GM23338 (cell line): ENCODE measurements around the gene MT1B. TPM values are rescaled to one million over a fixed set of nuclear protein-coding genes. Genes with fewer than 3 reads are reported as not detected.

ENCODE experiments used
- ATAC-seq: fragments of 200-7000 bp; cut with Tn5 transposase; 3 replicates; pipeline ENCODE4 v1.9.1; 2020
- DNase-seq: peaks from one replicate; pipeline ENCODE4 v3.0.0-alpha.2; 2015; ENCODE audit warnings: low spot score
- H2AFZ ChIP-seq: fragments of 200-600 bp; sonication (generic); 2 replicates; pipeline ENCODE4 v1.8.0; 2016; ENCODE audit warnings: antibody characterized with exemption, mild to moderate bottlenecking, moderate library complexity
- H3F3A ChIP-seq: fragments of 200-600 bp; sonication (generic); replicated peaks from 2 replicates; pipeline ENCODE4 v1.8.0; 2017; ENCODE audit warnings: antibody characterized with exemption, mixed run types, low read depth
- H3K27ac ChIP-seq: fragments of 200-600 bp; sonication (generic); 2 replicates; pipeline ENCODE4 v1.6.1; 2016; ENCODE audit warnings: low read depth
- H3K27me3 ChIP-seq: fragments of 200-600 bp; sonication (generic); 2 replicates; pipeline ENCODE4 v1.8.0; 2016; ENCODE audit warnings: mild to moderate bottlenecking, mixed run types, moderate library complexity; ENCODE audit not compliant: insufficient read depth
- H3K36me3 ChIP-seq: fragments of 200-600 bp; sonication (generic); 2 replicates; pipeline ENCODE4 v1.8.0; 2016; ENCODE audit warnings: mild to moderate bottlenecking; ENCODE audit not compliant: insufficient read depth
- H3K4me1 ChIP-seq: fragments of 200-600 bp; sonication (generic); 2 replicates; pipeline ENCODE4 v1.8.0; 2016; ENCODE audit warnings: mild to moderate bottlenecking, moderate library complexity; ENCODE audit not compliant: insufficient read depth
- H3K4me2 ChIP-seq: fragments of 200-600 bp; sonication (generic); 2 replicates; pipeline ENCODE4 v1.7.1; 2017; ENCODE audit warnings: mixed run types
- H3K4me3 ChIP-seq: fragments of 200-600 bp; sonication (generic); 2 replicates; pipeline ENCODE4 v1.6.1; 2016; ENCODE audit warnings: mixed run types
- H3K79me2 ChIP-seq: fragments of 200-600 bp; sonication (generic); replicated peaks from 2 replicates; pipeline ENCODE4 v1.8.0; 2017; ENCODE audit warnings: mild to moderate bottlenecking; ENCODE audit not compliant: insufficient read depth
- H3K9me2 ChIP-seq: fragments of 200-600 bp; sonication (generic); 2 replicates; pipeline ENCODE4 v1.8.0; 2017; ENCODE audit not compliant: insufficient read depth
- H4K20me1 ChIP-seq: fragments of 200-600 bp; sonication (generic); replicated peaks from 2 replicates; pipeline ENCODE4 v1.8.0; 2017; ENCODE audit warnings: mild to moderate bottlenecking; ENCODE audit not compliant: insufficient read depth
- H3K27ac Mint-ChIP-seq: 2 replicates; pipeline ENCODE4 v1.8.0; 2020; ENCODE audit warnings: inconsistent platforms, mild to moderate bottlenecking, moderate library complexity, mixed read lengths
- H3K27me3 Mint-ChIP-seq: 3 replicates; pipeline ENCODE4 v1.8.0; 2022; ENCODE audit warnings: low read depth, mild to moderate bottlenecking, moderate library complexity, mixed read lengths, inconsistent platforms; ENCODE audit not compliant: insufficient read depth, poor library complexity
- H3K36me3 Mint-ChIP-seq: 3 replicates; pipeline ENCODE4 v1.8.0; 2021; ENCODE audit warnings: low read depth, mild to moderate bottlenecking, inconsistent platforms, moderate library complexity, mixed read lengths
- H3K4me1 Mint-ChIP-seq: 3 replicates; pipeline ENCODE4 v1.8.0; 2020; ENCODE audit warnings: mild to moderate bottlenecking, inconsistent platforms, mixed read lengths
- H3K4me3 Mint-ChIP-seq: 3 replicates; pipeline ENCODE4 v1.8.0; 2021; ENCODE audit warnings: moderate library complexity, mild to moderate bottlenecking, inconsistent platforms, mixed read lengths
- H3K9me3 Mint-ChIP-seq: 3 replicates; pipeline ENCODE4 v1.8.0; 2020; ENCODE audit warnings: moderate library complexity, mild to moderate bottlenecking, inconsistent platforms, mixed read lengths
- CREB1 ChIP-seq: fragments of 250-450 bp; sonication (Bioruptor Pico); IDR thresholded peaks from 2 replicates; pipeline ENCODE4 v1.5.0; 2020; ENCODE audit warnings: low read depth, mild to moderate bottlenecking, moderate library complexity
- CTCF ChIP-seq, 2 experiments: fragments of 200-600 bp in 1 of 2; sonication (generic) in 1 of 2; conservative IDR thresholded peaks; 2 replicates each; pipeline versions ENCODE4 v1.5.1 to v1.6.1; 2016 to 2017; ENCODE audit warnings: antibody characterized with exemption in 2 of 2, low read depth in 2 of 2, mild to moderate bottlenecking in 2 of 2, moderate library complexity in 1 of 2
- ETS1 ChIP-seq: IDR thresholded peaks from 2 replicates; pipeline ENCODE4 v1.6.1; 2016; ENCODE audit warnings: antibody characterized with exemption
- EZH2 ChIP-seq: fragments of 200-600 bp; sonication (generic); IDR thresholded peaks from one replicate; pipeline ENCODE4 v1.8.0; 2017; ENCODE audit warnings: antibody characterized with exemption, mild to moderate bottlenecking, low read depth; ENCODE audit not compliant: unreplicated experiment
- EZH2phosphoT487 ChIP-seq: fragments of 200-600 bp; sonication (generic); IDR thresholded peaks from one replicate; pipeline ENCODE4 v1.8.1; 2018; ENCODE audit warnings: antibody characterized with exemption; ENCODE audit not compliant: unreplicated experiment
- JUNB ChIP-seq: IDR thresholded peaks from one replicate; pipeline ENCODE4 v1.6.1; 2016; ENCODE audit warnings: antibody characterized with exemption; ENCODE audit not compliant: unreplicated experiment
- NANOG ChIP-seq: IDR thresholded peaks from 2 replicates; pipeline ENCODE4 v1.6.1; 2016; ENCODE audit warnings: antibody characterized with exemption, borderline replicate concordance
- POLR2AphosphoS5 ChIP-seq: IDR thresholded peaks from 2 replicates; pipeline ENCODE4 v1.6.1; 2016; ENCODE audit warnings: antibody characterized with exemption, low read depth
- REST ChIP-seq: IDR thresholded peaks from one replicate; pipeline ENCODE4 v1.6.1; 2018; ENCODE audit warnings: antibody characterized with exemption; ENCODE audit not compliant: unreplicated experiment
- STAT1 ChIP-seq: IDR thresholded peaks from one replicate; pipeline ENCODE4 v1.6.1; 2016; ENCODE audit warnings: antibody characterized with exemption; ENCODE audit not compliant: unreplicated experiment
- ZNF114 ChIP-seq: fragments of 250-450 bp; sonication (Bioruptor Pico); IDR thresholded peaks from 2 replicates; pipeline ENCODE4 v1.5.0; 2020; ENCODE audit warnings: mild to moderate bottlenecking, moderate library complexity
- ZNF331 ChIP-seq: fragments of 250-450 bp; sonication (Bioruptor Pico); IDR thresholded peaks from 2 replicates; pipeline ENCODE4 v1.5.0; 2020; ENCODE audit warnings: low read depth, mild to moderate bottlenecking, moderate library complexity
- ZNF462 ChIP-seq: fragments of 250-450 bp; sonication (Bioruptor Pico); IDR thresholded peaks from 2 replicates; pipeline ENCODE4 v1.5.0; 2020; ENCODE audit warnings: mild to moderate bottlenecking, moderate library complexity
- polyA plus RNA-seq: library from polyadenylated mRNA; unstranded; fragments of >200 nt; fragmentation: Nextera tagmentation; extraction: Ambion mirVana; gene quantifications from 2 replicates; pipeline ENCODE4 v1.2.1, GENCODE V29; 2016
- total RNA-seq: library from RNA; depleted of rRNA; stranded (reverse); fragments of >200 nt; shearing (Covaris generic); gene quantifications from 2 replicates; pipeline ENCODE4 v1.2.3, GENCODE V29; 2014

The MT1B gene
- total and polyA plus RNA-seq, 2 experiments from 2014 or later: not detected

GRCh38 chr16:56682703-56683397 is 31.2 kb downstream of the MT1B start:
- H3K4me3 Mint-ChIP-seq: peak overlapping the region; percentile 93
- H3F3A ChIP-seq: peaks cover 7% of the 10 kb centered on the region; the same call in 1 of the 2 replicates
- H3K9me2 ChIP-seq: no peaks in the 10 kb centered on the region
- no peak overlapping the region for H3K27ac ChIP-seq
- H4K20me1 ChIP-seq: no peaks in the 10 kb centered on the region
- H3K27me3 Mint-ChIP-seq: peaks cover 24% of the 10 kb centered on the region
- TF ChIP-seq ZNF114 (CRISPR knock-in tag): no peak
- no peak for TF ChIP-seq ZNF331 (CRISPR knock-in tag)
- no peak; the same call in 1 of the 2 replicates for TF ChIP-seq POLR2AphosphoS5
- no peak for TF ChIP-seq JUNB
- no peak for TF ChIP-seq ZNF462
- TF ChIP-seq ETS1: no peak
- TF ChIP-seq CTCF (conservative IDR thresholded peaks at IDR 0.05; ENCODE audit: low read depth in 2 of 2): no peak
- TF ChIP-seq REST: no peak
- TF ChIP-seq NANOG: no peak
- no peak for TF ChIP-seq CREB1 (CRISPR knock-in tag)
- no peak for TF ChIP-seq EZH2
- TF ChIP-seq EZH2phosphoT487: no peak
- TF ChIP-seq STAT1: no peak
- H3K79me2 ChIP-seq: peaks cover 14% of the 10 kb centered on the region
- peak overlapping the region; percentile 96 for H3K4me2 ChIP-seq
- peak overlapping the region; percentile 43; the same call in 1 of the 2 replicates for H3K27ac Mint-ChIP-seq
- ATAC-seq: peak; percentile 27
- H3K4me1 Mint-ChIP-seq: peaks cover 24% of the 10 kb centered on the region
- peaks cover 27% of the 10 kb centered on the region for H3K4me1 ChIP-seq
- H3K9me3 Mint-ChIP-seq: peaks cover 11% of the 10 kb centered on the region; the same call in 2 of the 3 replicates
- DNase-seq: peak; percentile 37
- H3K27me3 ChIP-seq: peaks cover 24% of the 10 kb centered on the region
- H3K4me3 ChIP-seq: peak overlapping the region; percentile 86
- peak overlapping the region; percentile 95 for H2AFZ ChIP-seq
- H3K36me3 ChIP-seq: no peaks in the 10 kb centered on the region
- H3K36me3 Mint-ChIP-seq: peaks cover 40% of the 10 kb centered on the region
